GM10847 (cell line): ENCODE results near the gene KRT24.

Source experiments
- POLR2A ChIP-seq: IDR thresholded peaks from 2 replicates; pipeline ENCODE4 v1.6.1; 2011; ENCODE audit not compliant: insufficient read length; ENCODE audit errors: extremely low read depth

KRT24 gene

DNA sequence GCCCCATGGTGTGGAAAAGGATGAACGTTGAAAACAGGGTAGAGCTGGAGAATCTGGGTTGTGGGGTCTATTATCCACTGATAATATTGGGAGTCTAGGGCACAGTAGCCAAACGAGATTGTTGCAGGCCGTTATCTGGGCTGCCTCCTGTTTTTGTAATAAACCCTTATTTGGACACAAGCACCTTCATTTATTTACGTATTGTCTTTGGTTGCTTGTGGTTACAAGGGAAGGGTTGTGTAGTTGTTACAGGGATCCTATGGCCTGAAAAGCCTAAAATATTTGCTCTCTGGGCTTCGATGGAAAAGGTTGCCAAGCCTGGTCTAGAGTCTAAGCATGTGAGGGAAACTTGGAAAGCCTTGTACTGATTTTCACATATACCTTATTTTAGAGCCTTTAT is 51.6 kb downstream of the KRT24 start:
- no peak for TF ChIP-seq POLR2A

DNA sequence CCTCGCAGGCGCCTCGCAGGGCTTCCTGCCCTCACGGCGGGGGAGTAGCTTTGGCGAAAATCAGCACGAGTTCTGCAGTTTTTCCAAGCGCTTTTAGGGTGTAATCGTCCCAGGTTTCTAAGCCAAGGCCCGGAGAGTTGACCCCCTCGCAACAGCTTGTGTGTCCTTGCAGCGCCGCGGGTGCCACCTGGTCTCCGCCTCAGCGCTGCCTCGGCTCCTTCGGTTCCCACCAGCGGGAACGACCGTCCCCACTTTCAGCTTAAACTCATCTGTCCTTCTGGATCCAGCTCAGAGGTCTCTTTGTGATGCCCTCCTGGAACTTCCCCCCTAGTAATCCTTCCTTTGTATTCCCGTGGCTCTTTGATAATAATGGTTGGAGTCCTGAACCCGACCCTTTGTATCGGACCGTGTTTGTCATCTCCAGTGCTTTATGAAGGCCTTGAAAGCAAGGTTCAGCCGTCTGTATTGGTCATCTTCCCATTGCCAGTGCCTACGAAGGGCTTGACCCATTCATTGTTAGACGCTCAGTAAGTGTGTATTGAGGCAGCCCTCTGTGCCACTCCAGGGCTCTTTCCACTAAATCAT is 55.1 kb downstream of the KRT24 start:
- TF ChIP-seq POLR2A: no peak
